Activated CD4-positive, alpha-beta T cell treated with anti-CD3 and anti-CD28 coated beads for 24 hours (primary cell): ENCODE results near the gene PDE4D.
"Not testable (repeated sequence)": the region's sequence is repeated elsewhere in the genome, so short reads cannot be mapped to it uniquely, and the experiment has no call there.

Experiments used
- DNase-seq, 2 donors: peaks; one replicate each; pipeline ENCODE4 v3.0.0-alpha.2; 2020; ENCODE audit warnings: low read depth in 2 of 2

PDE4D gene

GRCh38 chr5:59704936-59705335, 188.6 kb downstream of the PDE4D start:
- DNase-seq, result no peak

DNA sequence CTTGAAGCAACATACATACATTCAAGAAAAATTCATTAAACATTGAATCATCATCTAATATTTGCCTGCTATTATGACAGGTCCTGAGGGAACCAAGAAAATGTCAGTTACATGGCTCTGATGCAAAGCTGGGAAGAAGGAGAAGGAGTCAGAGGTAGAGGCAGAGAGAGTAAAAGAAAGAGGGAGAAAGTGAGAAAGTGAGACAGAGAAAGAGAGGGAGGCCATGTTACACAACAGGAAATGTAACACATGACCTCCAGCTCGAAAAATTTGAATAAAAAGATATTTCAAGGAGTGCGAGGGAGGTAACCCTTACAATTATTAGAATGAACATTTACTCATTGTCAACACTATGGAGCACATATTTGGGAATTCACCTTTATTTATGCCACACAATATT, 189.7 kb downstream of the PDE4D start:
- no peak for DNase-seq

GRCh38 chr5:59698207-59699178, 195.0 kb downstream of the PDE4D start:
- no peak for DNase-seq

GRCh38 chr5:59694411-59694810, 199.1 kb downstream of the PDE4D start:
- DNase-seq, result no peak

DNA sequence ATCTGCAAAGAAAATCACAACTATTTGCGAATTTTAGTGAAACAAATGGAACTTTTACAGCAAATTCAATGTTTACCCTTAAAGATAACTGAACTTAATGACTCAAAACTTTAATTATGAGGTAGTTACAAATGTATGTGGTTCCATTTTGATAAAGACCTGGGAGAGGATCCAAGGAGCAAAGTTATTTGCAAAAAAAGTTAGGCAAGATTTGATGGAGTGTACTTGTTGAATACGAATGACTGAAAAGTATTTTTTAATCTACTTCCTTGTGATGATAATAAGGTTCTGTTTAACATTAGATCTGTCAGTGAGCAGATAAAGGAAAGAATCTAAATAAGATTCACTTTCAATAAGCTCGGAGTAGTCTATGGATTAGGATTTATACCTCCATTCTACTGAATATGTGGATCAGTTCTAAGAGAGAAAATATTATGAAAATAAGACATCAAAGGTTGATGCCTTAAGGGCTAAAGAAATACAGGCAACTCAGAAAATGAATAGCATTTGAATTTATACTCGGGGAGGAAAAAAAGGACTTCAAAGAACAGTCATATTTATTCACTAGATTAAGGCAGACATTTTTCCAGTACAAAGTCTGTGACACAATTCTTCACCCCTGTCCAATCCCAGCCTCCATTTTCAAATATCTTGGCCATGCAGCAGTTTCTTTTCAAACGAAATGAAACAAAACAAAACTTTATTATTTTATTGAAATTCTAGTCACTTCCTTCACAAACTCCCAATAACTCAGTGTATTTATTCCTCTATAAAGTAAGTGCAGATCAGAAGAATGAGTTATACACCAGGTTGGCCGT, 199.8 kb downstream of the PDE4D start:
- no peak for DNase-seq

GRCh38 chr5:59685793-59686192, 207.7 kb downstream of the PDE4D start:
- no peak for DNase-seq

GRCh38 chr5:59685191-59685530, 208.4 kb downstream of the PDE4D start:
- DNase-seq, result no peak

DNA sequence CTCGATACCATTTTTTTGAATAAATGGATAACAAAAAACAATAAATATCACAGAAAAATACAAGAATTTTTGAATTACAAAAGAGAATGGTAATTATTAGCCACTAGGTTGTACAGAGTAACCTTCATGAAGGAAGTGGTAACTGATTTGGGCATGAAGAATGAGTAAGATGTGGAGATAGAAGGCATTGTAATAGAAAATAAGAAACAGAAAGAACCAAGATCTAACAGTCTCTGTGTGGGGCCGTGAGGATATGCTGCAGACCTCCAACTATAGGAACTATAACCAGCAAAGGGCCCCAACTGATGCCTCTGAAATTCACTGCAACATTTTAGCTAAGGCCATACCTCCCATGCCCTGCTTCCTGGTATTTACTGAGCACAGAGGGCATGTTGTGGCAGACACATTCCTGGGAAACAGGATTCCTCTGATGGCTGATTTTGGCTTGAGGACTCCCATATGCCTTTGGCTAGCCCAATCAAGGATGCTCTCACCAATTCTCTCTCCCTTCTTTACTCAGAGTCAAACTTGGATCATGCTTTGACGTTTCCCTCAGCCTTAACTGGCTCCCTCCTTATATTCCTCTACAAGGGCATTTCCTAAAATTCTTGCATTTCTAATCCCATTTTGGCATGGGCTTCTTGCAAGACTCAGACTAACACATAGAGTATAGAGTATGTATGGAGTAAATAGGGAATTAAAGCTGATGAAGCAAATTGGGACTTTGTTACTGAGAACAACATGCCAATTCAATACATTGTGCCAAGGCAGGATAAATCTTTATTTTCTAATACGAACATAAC, 208.9 kb downstream of the PDE4D start:
- no peak for DNase-seq

DNA sequence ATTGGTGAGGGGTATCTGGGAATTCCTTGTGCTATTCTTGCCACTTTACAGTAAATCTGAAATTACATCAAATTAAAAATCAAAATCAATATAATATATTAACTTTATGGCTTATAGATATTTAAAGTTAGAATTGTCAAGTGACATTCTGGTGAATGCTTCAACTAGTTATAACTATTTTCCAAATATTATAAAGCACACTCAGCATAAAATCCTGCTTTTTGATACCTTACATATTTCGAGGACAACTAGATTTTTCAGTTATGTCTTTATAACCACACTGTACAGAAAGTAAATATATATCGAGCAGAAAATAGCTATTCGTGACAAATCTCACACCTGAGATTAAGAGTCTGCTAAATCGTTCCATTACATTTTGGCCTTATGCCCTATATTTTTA, 210.2 kb downstream of the PDE4D start:
- no peak for DNase-seq

DNA sequence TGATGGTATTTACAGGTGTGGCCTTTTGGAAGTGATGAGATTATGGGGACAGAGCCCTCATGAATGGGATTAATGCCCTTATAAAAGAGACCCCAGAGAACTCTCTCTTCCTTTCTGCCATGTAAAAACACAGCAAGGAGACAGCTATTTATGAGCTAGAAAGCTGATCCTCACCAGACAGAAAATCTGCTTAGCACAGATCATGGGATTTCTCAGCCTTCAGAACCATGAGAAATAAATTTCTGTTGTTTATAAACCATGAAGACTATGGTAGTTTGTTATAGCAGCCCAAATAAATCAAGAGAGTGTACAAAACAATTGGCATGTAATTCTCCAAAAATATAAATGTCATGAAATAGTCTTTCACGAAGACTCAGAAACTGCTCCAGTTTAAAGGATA, 211.0 kb downstream of the PDE4D start:
- no peak for DNase-seq

DNA sequence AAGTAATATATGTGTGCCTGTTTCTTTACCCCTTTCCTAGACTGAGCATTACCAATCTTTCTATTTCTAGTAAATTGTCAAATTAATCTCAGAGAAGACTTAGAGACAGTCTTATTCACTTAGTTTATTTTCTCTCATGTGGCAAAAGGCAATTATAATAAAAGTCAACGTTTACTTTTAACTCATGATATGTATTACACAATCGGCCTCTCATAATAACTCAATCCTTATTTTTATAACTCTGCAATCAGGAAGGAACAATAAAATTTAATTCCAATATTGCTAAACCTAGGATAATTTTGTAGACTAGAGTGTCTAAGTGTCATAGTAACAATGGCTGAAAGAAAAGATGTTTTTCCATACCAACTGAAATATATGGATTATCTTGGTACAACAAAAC, 214.6 kb downstream of the PDE4D start:
- no peak for DNase-seq

GRCh38 chr5:59674763-59675162, 218.8 kb downstream of the PDE4D start:
- no peak for DNase-seq

DNA sequence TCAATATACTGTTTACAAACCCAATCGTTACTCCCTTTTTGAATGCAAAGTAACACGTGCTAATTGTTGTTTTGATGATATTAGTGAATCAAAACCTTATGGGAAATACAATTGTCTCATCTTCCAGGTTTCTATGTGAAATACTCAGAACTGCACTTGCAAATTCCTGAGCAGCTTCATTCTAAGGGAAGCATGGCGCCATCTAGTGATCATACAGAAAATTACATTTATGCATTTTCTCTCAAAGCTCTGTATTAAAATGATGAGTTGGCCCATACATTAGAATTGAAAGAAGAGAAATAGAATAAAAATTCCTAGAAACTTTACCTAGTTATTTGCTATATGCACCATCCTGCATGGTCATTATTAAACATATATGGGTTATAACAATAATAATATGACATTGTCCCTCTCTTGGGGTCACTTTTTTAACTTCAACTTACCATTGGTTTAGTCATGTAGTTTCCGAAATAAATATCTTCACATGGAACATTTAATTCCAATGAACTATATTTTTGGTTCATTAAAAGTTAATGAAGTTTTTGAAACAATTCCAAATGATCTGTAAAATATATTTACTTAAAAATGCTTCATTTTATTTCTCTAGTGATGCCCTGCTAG, 220.0 kb downstream of the PDE4D start:
- DNase-seq, result no peak

GRCh38 chr5:59666440-59667068, 227.0 kb downstream of the PDE4D start:
- no peak for DNase-seq

- not testable (repeated sequence) for DNase-seq
Observed at GRCh38 chr5:59665832-59666203, 227.7 kb downstream of the PDE4D start.

DNA sequence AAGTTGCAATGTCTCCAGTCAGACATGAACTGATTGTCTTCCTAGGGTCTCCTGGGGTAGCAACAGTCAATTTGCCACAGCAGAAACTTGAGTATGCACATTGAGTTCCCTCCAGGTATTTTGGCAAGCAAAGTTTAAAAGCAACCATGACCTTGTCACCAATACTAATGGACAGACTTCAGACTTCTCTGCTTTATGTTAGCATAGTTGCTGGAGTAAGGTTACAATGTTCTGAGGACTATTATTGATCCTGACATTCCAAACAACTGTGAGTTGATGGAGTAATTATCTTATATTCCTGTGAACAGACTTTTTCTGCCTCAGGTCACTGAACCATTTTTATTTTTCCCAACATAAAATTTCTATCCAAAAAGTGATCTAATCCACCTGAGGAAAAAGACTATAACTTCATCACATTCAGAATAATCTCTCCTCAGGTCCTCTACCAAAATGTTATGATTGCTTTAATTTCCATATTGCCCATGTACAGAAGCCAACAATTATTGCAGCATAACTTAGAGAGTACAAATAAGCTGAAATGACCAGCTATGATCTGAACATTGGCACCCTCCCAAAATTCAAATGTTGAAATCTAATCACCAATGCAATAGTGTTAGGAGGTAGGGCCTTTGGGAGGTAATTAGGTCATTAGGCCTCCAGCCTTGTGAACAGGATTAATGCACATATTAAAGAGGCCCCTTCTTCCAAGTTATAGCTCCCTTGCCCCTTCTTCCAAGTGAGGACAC, 228.3 kb downstream of the PDE4D start:
- DNase-seq, result no peak

GRCh38 chr5:59661954-59662615, 231.4 kb downstream of the PDE4D start:
- no peak for DNase-seq

- DNase-seq, result no peak
Observed at GRCh38 chr5:59661311-59661710, 232.2 kb downstream of the PDE4D start.

GRCh38 chr5:59660737-59661136, 232.8 kb downstream of the PDE4D start:
- DNase-seq, result no peak
